Dermis microvascular lymphatic vessel endothelial cell (primary cell): ENCODE measurements around the gene TBR1. TPM values are rescaled to one million over a fixed set of nuclear protein-coding genes. Genes with fewer than 3 reads are reported as not detected.

Experiments
- DNase-seq, 2 donors: peaks; one replicate each; pipeline versions ENCODE4 v3.0.0 to v3.0.0-alpha.2; 2010; ENCODE audit warnings: low read depth in 2 of 2
- total RNA-seq: library from RNA; depleted of rRNA; stranded (reverse); fragments of >200 nt; gene quantifications from 2 replicates; pipeline ENCODE4 v1.2.1, GENCODE V29; 2014

Gene TBR1
- total RNA-seq: under 0.01 TPM in 2 replicates

DNA sequence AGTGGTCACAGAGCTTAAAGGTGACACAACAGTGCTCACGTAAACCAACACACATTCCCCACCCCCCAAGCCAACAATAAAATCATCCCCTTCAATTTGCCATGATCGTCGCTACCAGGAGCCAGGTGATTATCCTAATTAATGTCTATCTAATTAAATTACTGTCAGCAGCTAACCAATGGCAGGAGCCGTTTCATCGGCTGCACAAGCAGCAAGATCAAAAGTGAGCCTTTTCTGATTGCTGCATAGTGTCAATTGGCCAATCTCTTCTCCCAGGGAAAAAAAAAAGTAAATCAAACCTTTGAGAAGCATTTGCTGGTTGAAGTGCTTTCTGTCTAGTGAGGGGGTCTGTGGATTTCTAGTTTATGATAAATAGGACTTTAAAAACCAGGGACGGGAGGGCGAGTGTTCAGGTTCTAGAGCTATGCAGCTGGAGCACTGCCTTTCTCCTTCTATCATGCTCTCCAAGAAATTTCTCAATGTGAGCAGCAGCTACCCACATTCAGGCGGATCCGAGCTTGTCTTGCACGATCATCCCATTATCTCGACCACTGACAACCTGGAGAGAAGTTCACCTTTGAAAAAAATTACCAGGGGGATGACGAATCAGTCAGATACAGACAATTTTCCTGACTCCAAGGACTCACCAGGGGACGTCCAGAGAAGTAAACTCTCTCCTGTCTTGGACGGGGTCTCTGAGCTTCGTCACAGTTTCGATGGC is at the start of gene TBR1:
Gene TBR1, plus strand, starts transcription at position 311 of the 721 bp plus-strand sequence. Its CDS starts 114 bp downstream, at position 425.
- no peak for DNase-seq

DNA sequence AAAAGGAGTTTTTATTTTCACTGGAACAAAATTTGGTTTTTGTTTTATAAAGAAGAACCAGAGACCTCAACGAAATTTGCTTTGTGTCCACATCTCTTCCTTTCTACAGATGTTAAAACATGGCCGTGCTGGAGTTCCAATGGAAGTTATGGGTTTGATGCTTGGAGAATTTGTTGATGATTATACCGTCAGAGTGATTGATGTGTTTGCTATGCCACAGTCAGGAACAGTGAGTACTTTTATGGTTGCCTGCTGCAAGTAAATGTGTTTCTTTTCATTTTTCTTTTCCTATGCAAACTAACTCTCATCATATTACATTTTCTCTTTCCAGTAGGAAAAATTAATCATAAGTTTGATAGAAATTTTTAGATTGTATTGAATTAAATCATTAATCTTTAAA is 48.4 kb upstream of the TBR1 start:
- no peak for DNase-seq

- no peak for DNase-seq
Measured at GRCh38 chr2:161369311-161369710, 46.8 kb upstream of the TBR1 start.

GRCh38 chr2:161370981-161371380 is 45.1 kb upstream of the TBR1 start:
- no peak for DNase-seq

DNA sequence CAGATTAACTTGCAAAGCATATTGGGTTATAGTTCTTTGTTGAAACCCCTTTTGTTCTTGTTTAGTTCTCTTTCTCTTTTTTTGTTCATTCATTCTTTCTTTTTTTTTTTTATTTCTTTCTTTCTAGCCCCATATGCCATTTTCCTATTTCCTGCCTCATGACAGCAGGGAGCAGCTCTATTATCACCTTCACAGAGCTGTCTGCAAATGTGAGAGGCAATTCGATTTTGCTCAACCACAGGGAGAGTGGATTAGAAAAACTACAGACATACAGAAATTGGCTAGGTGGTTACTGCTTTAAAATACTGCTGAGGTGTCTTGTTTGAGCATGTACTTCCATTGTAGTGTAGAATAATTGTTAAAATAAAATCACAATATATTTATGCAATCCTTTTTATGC is 44.2 kb upstream of the TBR1 start:
- no peak for DNase-seq

GRCh38 chr2:161373942-161374341 is 42.2 kb upstream of the TBR1 start:
- DNase-seq: no peak

DNA sequence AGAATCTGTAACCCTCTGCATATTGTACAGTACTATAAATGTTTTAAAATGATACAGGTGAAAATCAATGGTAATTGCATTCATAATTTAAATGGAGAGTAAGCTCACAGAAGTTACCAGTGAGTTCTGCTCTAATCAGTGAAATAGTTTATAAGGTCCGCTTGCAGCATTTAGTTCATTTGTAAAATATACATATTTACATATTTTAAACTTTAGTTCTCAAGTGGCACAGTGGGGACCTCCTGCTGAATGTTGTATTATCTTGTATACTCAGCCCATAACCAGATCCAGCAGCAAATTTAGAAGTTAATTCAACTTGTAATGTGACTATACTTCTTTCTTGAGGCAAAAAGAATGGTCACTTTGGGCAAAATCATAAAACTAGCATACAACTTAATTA is 41.7 kb upstream of the TBR1 start:
- no peak for DNase-seq

GRCh38 chr2:161379740-161380139 is 36.4 kb upstream of the TBR1 start:
- no peak for DNase-seq

DNA sequence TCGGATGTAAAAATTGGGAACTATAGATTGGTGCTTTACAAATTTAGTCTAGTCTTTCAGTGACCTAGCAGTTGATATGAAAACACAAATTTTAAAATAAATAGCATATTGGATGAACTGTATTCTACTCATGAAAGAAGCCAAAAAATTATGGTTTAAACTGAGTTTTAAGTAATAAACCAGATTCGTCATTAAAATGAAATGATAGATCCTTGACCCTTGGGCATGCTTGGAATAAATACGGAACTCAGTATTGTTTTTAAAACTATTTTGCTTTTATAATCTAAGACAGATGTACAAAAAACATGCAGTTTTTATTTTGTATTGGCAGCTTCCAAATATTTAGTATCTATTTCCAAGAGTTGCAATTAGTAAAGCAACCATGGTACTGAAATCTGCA is 34.6 kb upstream of the TBR1 start:
- no peak for DNase-seq

- no peak for DNase-seq
Measured at GRCh38 chr2:161382747-161383146, 33.4 kb upstream of the TBR1 start.

DNA sequence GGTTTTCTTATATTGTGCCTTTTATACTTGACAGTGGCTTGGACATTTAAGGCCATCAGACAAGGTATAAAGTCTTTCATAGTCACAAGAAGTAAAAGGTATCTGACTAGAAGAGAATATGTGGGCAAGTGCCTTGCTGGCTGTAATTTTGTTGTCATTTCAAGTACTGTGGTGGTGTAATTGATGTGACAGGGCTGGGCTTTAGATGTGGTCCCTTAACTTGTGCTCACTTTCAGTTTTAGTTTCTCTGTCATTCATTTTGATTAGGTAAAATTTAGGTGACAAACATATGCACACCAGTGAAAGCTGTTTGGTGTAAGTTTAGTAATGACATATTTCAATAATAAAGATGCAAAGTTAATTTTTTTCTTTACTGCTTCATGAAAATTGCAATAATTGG is 31.2 kb upstream of the TBR1 start:
- no peak for DNase-seq

DNA sequence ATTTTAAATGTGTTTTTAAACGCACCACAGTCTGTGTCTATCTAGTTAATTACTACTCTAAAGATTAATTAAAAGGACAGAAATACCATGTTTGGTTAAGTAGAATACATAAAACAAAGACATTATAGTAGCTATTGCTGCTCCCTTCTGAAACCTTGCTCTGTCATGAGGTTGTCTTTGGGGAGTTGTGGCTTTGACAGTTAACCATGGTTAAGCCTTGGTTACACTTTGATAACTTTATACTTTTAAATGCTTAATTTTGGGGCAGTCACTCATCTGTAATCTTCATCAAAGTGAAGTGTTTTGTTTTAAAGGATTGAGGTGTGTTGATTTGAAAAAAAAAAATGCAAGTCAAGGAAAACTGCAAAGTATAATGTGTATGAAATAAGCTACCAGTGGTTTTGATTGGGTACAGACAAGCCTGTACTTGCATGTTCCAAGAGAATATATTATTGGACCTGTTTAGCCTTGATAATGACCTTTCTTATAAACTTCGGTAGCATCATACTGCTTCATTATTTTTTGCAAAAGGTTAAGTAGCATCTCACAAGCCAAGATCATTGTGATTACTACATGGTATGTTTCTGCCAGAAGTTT is 29.8 kb upstream of the TBR1 start:
- DNase-seq: no peak

- no peak for DNase-seq
Measured at GRCh38 chr2:161388146-161388779, 27.8 kb upstream of the TBR1 start.

DNA sequence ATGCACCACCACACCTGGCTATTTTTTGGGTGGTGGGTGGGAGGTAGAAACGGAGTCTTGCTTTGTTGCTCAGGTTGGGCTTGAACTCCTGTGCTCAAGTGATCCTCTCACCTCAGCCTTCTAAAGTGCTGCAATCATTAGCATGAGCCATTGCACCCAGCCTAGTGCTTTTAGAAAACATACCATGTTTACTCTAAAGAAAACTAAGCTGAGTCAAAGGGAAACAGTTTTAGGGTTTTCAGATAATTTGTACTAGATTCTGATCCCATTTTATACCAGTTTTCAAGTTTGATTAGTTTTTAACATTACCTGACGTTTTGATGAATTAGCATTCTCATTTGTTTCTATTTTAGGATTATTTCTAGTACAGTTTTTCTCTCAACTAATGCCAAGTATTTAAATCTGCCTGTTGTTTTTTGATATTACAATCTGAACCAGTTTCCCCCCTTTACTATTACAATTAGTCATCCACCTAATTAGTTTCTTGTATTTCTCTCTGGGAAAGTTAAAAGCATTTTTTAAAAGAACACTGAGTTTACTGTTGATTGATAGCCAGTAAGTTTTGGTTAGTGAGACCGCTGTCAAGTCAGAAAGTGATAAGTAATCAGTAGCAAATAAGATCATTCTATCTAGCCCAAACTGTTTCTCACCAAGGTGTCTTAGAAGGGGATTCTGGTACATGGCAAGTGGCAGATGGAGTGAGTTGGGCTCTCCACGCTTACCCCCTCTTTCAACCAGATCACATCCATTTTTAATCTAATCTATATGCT is 24.2 kb upstream of the TBR1 start:
- DNase-seq: no peak

GRCh38 chr2:161400076-161400475 is 16.0 kb upstream of the TBR1 start:
- no peak for DNase-seq

GRCh38 chr2:161402297-161402696 is 13.8 kb upstream of the TBR1 start:
- no peak for DNase-seq

DNA sequence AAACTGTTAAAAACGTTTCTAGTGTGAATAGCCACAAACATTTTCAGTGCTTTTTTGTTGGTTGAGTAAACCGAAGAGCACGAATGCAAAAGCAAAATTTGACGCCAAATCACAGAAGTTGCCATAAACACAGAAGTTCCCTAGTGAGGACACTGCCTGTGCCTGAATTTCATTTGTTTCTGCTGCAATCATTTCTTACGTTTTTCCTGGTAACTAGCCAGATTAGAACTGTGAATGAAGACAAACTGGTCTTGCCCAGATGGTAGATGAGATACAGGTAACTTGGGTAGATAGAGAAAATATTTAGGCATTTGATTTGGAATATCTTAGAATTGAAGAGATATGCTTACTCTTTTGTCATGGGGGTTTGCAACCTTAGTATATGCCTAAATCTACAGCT is 9.8 kb upstream of the TBR1 start:
- no peak for DNase-seq

GRCh38 chr2:161407597-161407996 is 8.5 kb upstream of the TBR1 start:
- DNase-seq: no peak

DNA sequence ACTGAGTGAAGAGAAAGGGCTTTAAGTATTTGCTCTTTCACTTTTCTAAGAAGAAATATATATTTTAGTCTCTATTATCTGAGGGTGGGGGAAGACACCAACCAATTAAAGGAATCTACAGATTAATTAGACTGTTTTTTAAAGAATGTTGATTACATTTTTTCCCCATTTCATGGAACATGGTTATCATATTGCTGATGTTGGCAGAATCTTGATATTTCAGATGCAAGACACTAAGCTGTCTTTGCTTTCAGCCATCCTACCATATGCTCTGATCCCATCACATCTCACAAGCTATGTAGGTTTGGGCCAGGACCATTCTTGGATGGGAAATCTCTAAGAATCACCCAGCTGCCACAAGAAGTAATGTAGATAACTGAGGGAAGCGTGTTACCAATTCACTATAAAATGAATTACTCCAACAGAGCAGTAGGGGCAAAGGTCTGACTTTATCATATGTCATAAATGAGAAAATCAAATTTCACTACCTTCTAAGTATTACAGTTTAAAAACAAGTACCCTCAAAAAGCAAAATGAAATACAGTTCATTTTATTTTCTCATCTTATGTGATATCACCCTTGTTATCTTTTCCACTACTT is 6.7 kb upstream of the TBR1 start:
- DNase-seq: no peak

DNA sequence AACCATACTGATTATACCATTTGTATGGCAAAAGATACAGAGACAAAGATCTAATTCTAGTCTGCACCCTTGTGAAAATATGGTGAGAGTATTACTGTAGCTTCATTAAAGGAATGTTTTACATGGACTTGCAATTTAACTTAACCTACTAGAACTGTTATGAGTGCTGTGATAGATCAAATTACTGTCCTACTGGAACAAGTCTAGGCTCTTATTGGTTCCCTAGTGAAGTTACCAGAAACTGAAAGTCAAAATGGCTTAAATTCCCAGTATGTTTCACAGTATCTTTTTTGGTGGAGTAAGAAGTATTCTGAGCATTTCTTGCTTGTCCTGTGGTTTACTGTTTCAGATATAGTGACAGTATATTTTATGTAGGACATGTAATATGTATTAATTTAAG is 3.8 kb upstream of the TBR1 start:
- DNase-seq: no peak
